Endothelial cell of umbilical vein (primary cell): ENCODE data around the gene STIMATE. TPM values are rescaled to one million over a fixed set of nuclear protein-coding genes. Genes with fewer than 3 reads are reported as not detected.

Source experiments
- BruUV-seq: library from RNA; stranded (reverse); fragments of 400-500 nt; replicated peaks from 2 replicates; lab custom pipeline; 2021; lab: Mats Ljungman, UMichigan
- CTCF ChIA-PET: fragments of 300-600, 350-600 bp; sonication (Branson Sonifier 250); formaldehyde crosslinking; loops from one replicate; lab custom pipeline; 2021; ENCODE audit warnings: antibody characterized with exemption, inconsistent platforms; lab: Charles Lee
- POLR2A ChIA-PET: fragments of 300-600, 350-600 bp; sonication (Branson Sonifier 250); formaldehyde crosslinking; loops from one replicate; lab custom pipeline; 2021; ENCODE audit warnings: antibody characterized with exemption, inconsistent platforms; lab: Charles Lee
- DNase-seq: peaks from one replicate; pipeline ENCODE4 v3.0.0-alpha.2; 2011; ENCODE audit warnings: low read depth, low spot score
- FAIRE-seq: peaks from 2 replicates; lab custom pipeline; 2011; peaks lifted over from hg19 to GRCh38; lab: Jason Lieb, UNC
- H2AFZ ChIP-seq: 2 replicates; pipeline ENCODE4 v1.6.0; 2012; ENCODE audit warnings: low read depth, low read length, control low read depth, inconsistent platforms
- H3K27ac ChIP-seq: 2 replicates; pipeline ENCODE4 v1.5.1; 2011; ENCODE audit warnings: low read depth, mild to moderate bottlenecking, control low read depth, low read length, moderate library complexity; ENCODE audit not compliant: insufficient read depth
- H3K27me3 ChIP-seq, 2 experiments: 2 replicates each; pipeline versions ENCODE4 v1.6.0 to v1.6.1; 2011; ENCODE audit warnings: low read length in 2 of 2, mixed read lengths in 1 of 2; ENCODE audit not compliant: control insufficient read depth in 2 of 2, insufficient read depth in 2 of 2
- H3K36me3 ChIP-seq, 2 experiments: 2 replicates in 1 of 2; 3 replicates in 1 of 2; pipeline ENCODE4 v1.5.1; 2011; ENCODE audit warnings: low read length in 2 of 2, mild to moderate bottlenecking in 1 of 2, moderate library complexity in 1 of 2; ENCODE audit not compliant: control insufficient read depth in 2 of 2, insufficient read depth in 2 of 2; ENCODE audit errors: extremely low read depth in 1 of 2
- H3K4me1 ChIP-seq: 3 replicates; pipeline ENCODE4 v1.5.1; 2011; ENCODE audit warnings: mild to moderate bottlenecking, low read length; ENCODE audit not compliant: control insufficient read depth, insufficient read depth; ENCODE audit errors: extremely low read depth
- H3K4me2 ChIP-seq: 2 replicates; pipeline ENCODE4 v1.6.1; 2011; ENCODE audit warnings: low read length, control low read depth, mixed read lengths; ENCODE audit not compliant: insufficient read depth
- H3K4me3 ChIP-seq, 3 experiments: fragments of 200-600 bp in 1 of 3; sonication (generic), shearing (Covaris generic) in 1 of 3; replicated peaks in 1 of 3; 2 replicates each; pipeline ENCODE4 v1.5.1; 2011 to 2016; ENCODE audit warnings: control low read depth in 3 of 3, low read length in 3 of 3, mild to moderate bottlenecking in 2 of 3, inconsistent platforms in 1 of 3, low read depth in 1 of 3, moderate library complexity in 1 of 3; ENCODE audit not compliant: insufficient read depth in 1 of 3
- H3K79me2 ChIP-seq: 2 replicates; pipeline ENCODE4 v1.6.0; 2012; ENCODE audit warnings: low read length, inconsistent platforms; ENCODE audit not compliant: control insufficient read depth, insufficient read depth
- H3K9ac ChIP-seq: replicated peaks from 2 replicates; pipeline ENCODE3; 2011; ENCODE audit warnings: low read length, control low read depth; ENCODE audit not compliant: insufficient read depth; ENCODE audit errors: extremely low read depth
- H3K9me1 ChIP-seq: replicated peaks from 3 replicates; pipeline ENCODE4 v1.6.0; 2011; ENCODE audit warnings: mild to moderate bottlenecking, low read length; ENCODE audit not compliant: control insufficient read depth, insufficient read depth; ENCODE audit errors: extremely low read depth
- H3K9me3 ChIP-seq: replicated peaks from 2 replicates; pipeline ENCODE4 v1.5.1; 2012; ENCODE audit warnings: low read length, inconsistent platforms; ENCODE audit not compliant: control insufficient read depth, insufficient read depth
- H4K20me1 ChIP-seq: replicated peaks from 2 replicates; pipeline ENCODE3; 2011; ENCODE audit warnings: mild to moderate bottlenecking, low read length; ENCODE audit not compliant: control insufficient read depth, insufficient read depth; ENCODE audit errors: extremely low read depth
- CTCF ChIP-seq, 2 donors: IDR thresholded peaks; 1 replicate in 1 of 2; 2 replicates in 1 of 2; pipeline ENCODE4 v1.5.1; 2011; ENCODE audit warnings: low read length in 2 of 2, mild to moderate bottlenecking in 2 of 2, moderate library complexity in 2 of 2, control low read depth in 1 of 2, inconsistent platforms in 1 of 2, low read depth in 1 of 2; ENCODE audit not compliant: insufficient read depth in 1 of 2; ENCODE audit errors: extremely low read depth in 1 of 2
- EZH2 ChIP-seq: IDR thresholded peaks from 2 replicates; pipeline ENCODE4 v1.6.1; 2012; ENCODE audit warnings: borderline replicate concordance, low read depth, mild to moderate bottlenecking, moderate library complexity, low read length, inconsistent platforms; ENCODE audit not compliant: severe bottlenecking
- FOS ChIP-seq: IDR thresholded peaks from 2 replicates; pipeline ENCODE4 v1.6.1; 2011; ENCODE audit warnings: mild to moderate bottlenecking, low read length, moderate library complexity, borderline replicate concordance; ENCODE audit not compliant: insufficient read depth
- GATA2 ChIP-seq: IDR thresholded peaks from 2 replicates; pipeline ENCODE4 v1.7.0; 2011; ENCODE audit warnings: low read depth, mild to moderate bottlenecking, moderate library complexity, mixed read lengths, low read length; ENCODE audit not compliant: insufficient read length, insufficient read depth
- JUN ChIP-seq: IDR thresholded peaks from 2 replicates; pipeline ENCODE4 v1.6.1; 2011; ENCODE audit warnings: borderline replicate concordance, low read depth; ENCODE audit not compliant: insufficient read length, insufficient read depth
- MAX ChIP-seq: IDR thresholded peaks from 2 replicates; pipeline ENCODE4 v1.6.1; 2011; ENCODE audit not compliant: insufficient read depth, insufficient read length
- MYC ChIP-seq: IDR thresholded peaks from one replicate; pipeline ENCODE4 v1.6.1; 2011; ENCODE audit warnings: mild to moderate bottlenecking, low read depth, low read length
- POLR2A ChIP-seq: IDR thresholded peaks from 2 replicates; pipeline ENCODE4 v1.6.1; 2012; ENCODE audit warnings: low read depth, mild to moderate bottlenecking, control low read depth, low read length
- POLR2AphosphoS5 ChIP-seq: IDR thresholded peaks from 2 replicates; pipeline ENCODE4 v1.6.1; 2012; ENCODE audit warnings: low read depth, mild to moderate bottlenecking, control low read depth, low read length, moderate library complexity; ENCODE audit not compliant: insufficient read depth
- dilution Hi-C: fragments of 300-500 bp; cut with MboI; formaldehyde crosslinking; loops from one replicate; pipeline ENCODE4 v1.15.0; 2019; ENCODE audit warnings: low sequenced_read_pairs; ENCODE audit not compliant: extremely low pct_ligation_motif_present
- intact Hi-C: fragments of 100-400 bp; cut with micrococcal nuclease; formaldehyde crosslinking; loops from one replicate; pipeline ENCODE4 v1.10.0; 2022
- polyA plus RNA-seq, 4 experiments: library from polyadenylated mRNA; depleted of rRNA in 3 of 4; stranded (reverse) in 3 of 4; unstranded in 1 of 4; fragments of >200 nt; gene quantifications; 2 replicates each; pipeline versions ENCODE4 v1.2.1 to v1.2.3, GENCODE V29; 2011 to 2012; ENCODE audit warnings: missing spikeins in 1 of 4
- total RNA-seq: library from RNA; stranded (reverse); gene quantifications from 2 replicates; pipeline ENCODE4 v1.2.3, GENCODE V29; 2021

STIMATE gene
- total and polyA plus RNA-seq, 2 donors (not counting 3 experiments of a cell fraction or from before 2014, with no cell fraction given): 18.2 to 24.0 TPM

GRCh38 chr3:52904000-52904399 is 6.7 kb upstream of the STIMATE start:
- Histone ChIP-seq H2AFZ (no peak overlapping the region), H3K79me2 (no peaks in the 10 kb centered on the region), H3K36me3 (no peaks in the 10 kb centered on the region), H3K4me2 (no peak overlapping the region), H3K4me3 (no peak overlapping the region), H3K27me3 (no peaks in the 10 kb centered on the region), H3K9ac (no peak overlapping the region), H3K4me1 (no peaks in the 10 kb centered on the region), H4K20me1 (no peaks in the 10 kb centered on the region), H3K9me1 (no peaks in the 10 kb centered on the region), H3K27ac (no peak overlapping the region), H3K9me3 (no peaks in the 10 kb centered on the region)
- CTCF ChIA-PET: interaction anchor here (1.7 to 2.5 kb wide), 3 partner anchors 10 to 31 kb away, joined by 4 to 9 read pairs (median 5); no protein-coding TSS in a partner anchor
- BruUV-seq: no TSS peak
- TF ChIP-seq MYC: no peak
- no peak for TF ChIP-seq MAX
- TF ChIP-seq POLR2AphosphoS5: no peak
- TF ChIP-seq POLR2A: no peak
- TF ChIP-seq CTCF (IDR thresholded peaks at IDR 0.05; ENCODE audit: extremely low read depth in 1 of 2, insufficient read depth in 1 of 2, low read depth in 1 of 2, low read length in 2 of 2): no peak
- TF ChIP-seq FOS: no peak
- no peak for TF ChIP-seq JUN
- TF ChIP-seq EZH2: no peak
- TF ChIP-seq GATA2: no peak
- dilution Hi-C loops: no loop called here
- FAIRE-seq: no peak
- no peak for DNase-seq
- POLR2A ChIA-PET: no interaction called here
- intact Hi-C loops: no loop called here
